Left lung (tissue), 10 donors: ENCODE results near the gene HINT2. TPM values are rescaled to one million over a fixed set of nuclear protein-coding genes. Genes with fewer than 3 reads are reported as not detected.
A peak's percentile ranks its signal among the peaks of the same experiment; 100 is the strongest.

ENCODE experiments used
- ATAC-seq: fragments of 200-7000 bp; cut with Tn5 transposase; one replicate; pipeline ENCODE4 v1.9.1; 2020; ENCODE audit warnings: moderate library complexity
- DNase-seq, 4 donors: peaks; one replicate each; pipeline ENCODE4 v3.0.0-alpha.2; 2013 to 2020
- H3K27ac ChIP-seq, 2 donors: fragments of 200-600 bp; sonication (generic) in 1 of 2; one replicate each; pipeline versions ENCODE4 v1.5.0 to v1.8.0; 2020 to 2021
- H3K27me3 ChIP-seq, 2 donors: fragments of 200-600 bp; sonication (generic) in 1 of 2; one replicate each; pipeline versions ENCODE4 v1.5.0 to v1.8.0; 2020 to 2021
- H3K36me3 ChIP-seq, 2 donors: fragments of 200-600 bp; sonication (generic) in 1 of 2; one replicate each; pipeline versions ENCODE4 v1.5.0 to v1.8.0; 2020 to 2021
- H3K4me1 ChIP-seq, 2 donors: fragments of 200-600 bp; one replicate each; pipeline ENCODE4 v1.8.0; 2021
- H3K4me3 ChIP-seq, 2 donors: fragments of 200-600 bp; sonication (generic) in 1 of 2; one replicate each; pipeline versions ENCODE4 v1.5.0 to v1.8.0; 2020 to 2021; ENCODE audit warnings: mild to moderate bottlenecking in 1 of 2
- H3K9me3 ChIP-seq, 2 donors: fragments of 200-600 bp; sonication (generic) in 1 of 2; one replicate each; pipeline versions ENCODE4 v1.5.0 to v1.8.0; 2020 to 2021
- CTCF ChIP-seq, 2 donors: fragments of 200-600 bp; sonication (generic) in 1 of 2; IDR thresholded peaks; one replicate each; pipeline versions ENCODE4 v1.5.0 to v1.8.0; 2021; ENCODE audit warnings: antibody characterized with exemption in 2 of 2
- intact Hi-C, 2 donors: fragments of 100-400 bp; cut with DNase I; formaldehyde crosslinking; loops; one replicate each; pipeline versions ENCODE4 v1.11.2 to v1.14.2; 2022
- polyA plus RNA-seq, 6 donors: library from polyadenylated mRNA; unstranded; fragments of 120-200 nt; gene quantifications; one replicate each; pipeline ENCODE4 v1.2.1, GENCODE V29; 2013; ENCODE audit not compliant: insufficient read length in 6 of 6
- total RNA-seq, 2 donors: library from RNA; stranded (reverse); fragmentation: NEBNext Ultra II Directional; extraction: Animal tissue kit (Norgen Biotek cat#: 25700); gene quantifications; one replicate each; pipeline ENCODE4 v1.2.1, GENCODE V29; 2021
- donor health status: DM: no; HTN: yes; CAD: no.
- donor health status: DM: no; HTN: no; CAD: no.

The HINT2 gene
- total and polyA plus RNA-seq, 8 donors = 26.3 to 45.3 (median 32.9) TPM

- no peak for TF ChIP-seq CTCF (IDR thresholded peaks at IDR 0.05)
- Histone ChIP-seq H3K27ac (no peak overlapping the region), H3K27me3 (no peaks in the 10 kb centered on the region), H3K9me3 (no peaks in the 10 kb centered on the region), H3K4me3 (no peak overlapping the region), H3K36me3 (no peaks in the 10 kb centered on the region), H3K4me1 (peaks cover 0 to 5% of the 10 kb centered on the region in 2 donors)
- ATAC-seq = no peak
- no peak for DNase-seq
- intact Hi-C loops = loop anchor here in 1 of 2 donors (5.0 kb wide), 1 partner anchor 36 kb away; no protein-coding TSS in a partner anchor
Observed at GRCh38 chr9:35822926-35823325, 8.1 kb upstream of the HINT2 start.

GRCh38 chr9:35820076-35820475, 5.2 kb upstream of the HINT2 start:
- DNase-seq (no peak), ATAC-seq (no peak)
- H3K4me1 ChIP-seq = no peaks in the 10 kb centered on the region
- no peaks in the 10 kb centered on the region for H3K36me3 ChIP-seq
- no peaks in the 10 kb centered on the region for H3K9me3 ChIP-seq
- no peak overlapping the region for H3K27ac ChIP-seq
- intact Hi-C loops = loop anchor here in 1 of 2 donors (5.0 kb wide), 1 partner anchor 33 kb away; no protein-coding TSS in a partner anchor
- no peaks in the 10 kb centered on the region for H3K27me3 ChIP-seq
- H3K4me3 ChIP-seq = no peak overlapping the region
- TF ChIP-seq CTCF (IDR thresholded peaks at IDR 0.05) = no peak

- ATAC-seq = no peak
- H3K27me3 ChIP-seq = no peaks in the 10 kb centered on the region
- H3K4me1 ChIP-seq = peaks cover 8 to 12% of the 10 kb centered on the region in 2 donors
- H3K4me3 ChIP-seq = no peak overlapping the region
- H3K27ac ChIP-seq = no peak overlapping the region
- intact Hi-C loops = no loop called here
- DNase-seq = no peak
- H3K36me3 ChIP-seq = no peaks in the 10 kb centered on the region
- no peaks in the 10 kb centered on the region for H3K9me3 ChIP-seq
- no peak for TF ChIP-seq CTCF (IDR thresholded peaks at IDR 0.05)
Observed at GRCh38 chr9:35818341-35818740, 3.5 kb upstream of the HINT2 start.

GRCh38 chr9:35816708-35817107, 1.9 kb upstream of the HINT2 start:
- H3K27me3 ChIP-seq = no peaks in the 10 kb centered on the region
- no peaks in the 10 kb centered on the region for H3K9me3 ChIP-seq
- H3K4me1 ChIP-seq = peaks cover 14 to 21% of the 10 kb centered on the region in 2 donors
- TF ChIP-seq CTCF (IDR thresholded peaks at IDR 0.05) = no peak
- no peak overlapping the region for H3K27ac ChIP-seq
- H3K4me3 ChIP-seq = no peak overlapping the region
- intact Hi-C loops = no loop called here
- no peaks in the 10 kb centered on the region for H3K36me3 ChIP-seq
- DNase-seq (no peak), ATAC-seq (no peak)

- Histone ChIP-seq H3K9me3 (no peaks in the 10 kb centered on the region), H3K4me1 (peaks cover 17 to 26% of the 10 kb centered on the region in 2 donors), H3K27me3 (no peaks in the 10 kb centered on the region), H3K36me3 (peaks cover 0 to 5% of the 10 kb centered on the region in 2 donors), H3K4me3 (peak overlapping the region; percentile 86 to 88), H3K27ac (peak overlapping the region; percentile 95 to 97)
- ATAC-seq = peak; percentile 55
- TF ChIP-seq CTCF (IDR thresholded peaks at IDR 0.05) = peak in 1 of 2 donors; percentile 25
- DNase-seq = peak in 3 of 4 donors; percentile 30 to 67 (median 64)
- intact Hi-C loops = no loop called here
Observed at GRCh38 chr9:35814106-35814840, 569 bp downstream of the HINT2 start.
